GM12873 (cell line): ENCODE data around the gene GLDN.

Experiments used
- TF ChIP-seq, protein P1 (sequence below): IDR thresholded peaks from 2 replicates; pipeline ENCODE4 v1.5.1; 2012; ENCODE audit warnings: low read depth, mild to moderate bottlenecking, moderate library complexity, low read length, control low read depth; ENCODE audit not compliant: insufficient read depth; ENCODE audit errors: missing control alignments

The GLDN gene

DNA sequence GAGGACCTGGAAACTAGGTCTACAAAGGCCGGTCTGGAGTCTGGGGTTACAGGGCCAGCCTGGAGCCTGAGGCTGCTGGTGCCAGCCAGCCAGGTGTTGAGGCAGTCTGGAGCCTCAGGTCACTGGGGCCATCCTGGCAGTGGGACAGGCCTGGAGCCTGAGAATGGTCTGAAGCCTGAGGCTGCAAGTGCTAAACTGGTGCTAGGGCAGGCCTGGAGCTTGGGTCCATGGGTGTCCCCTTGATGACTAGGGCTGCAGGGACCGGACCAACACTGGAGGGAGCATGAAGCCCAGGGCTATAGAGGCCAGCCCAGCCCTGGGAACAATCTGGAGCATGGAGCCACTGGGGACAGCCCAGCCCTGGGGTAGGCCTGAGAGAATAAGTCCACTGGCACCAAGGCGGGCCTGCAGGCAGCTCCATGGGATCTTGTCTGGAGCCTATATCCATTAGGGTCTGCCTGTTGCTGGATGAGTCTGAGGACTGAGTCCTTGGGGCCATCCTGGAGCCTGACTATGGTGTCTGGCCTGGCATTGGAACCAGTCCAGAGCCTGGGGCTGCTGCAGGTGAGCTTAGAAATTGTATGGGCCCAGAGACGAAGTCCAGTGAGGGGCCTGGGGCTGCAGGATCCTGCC lies 101.9 kb downstream of the GLDN start:
- TF ChIP-seq, protein P1, sequence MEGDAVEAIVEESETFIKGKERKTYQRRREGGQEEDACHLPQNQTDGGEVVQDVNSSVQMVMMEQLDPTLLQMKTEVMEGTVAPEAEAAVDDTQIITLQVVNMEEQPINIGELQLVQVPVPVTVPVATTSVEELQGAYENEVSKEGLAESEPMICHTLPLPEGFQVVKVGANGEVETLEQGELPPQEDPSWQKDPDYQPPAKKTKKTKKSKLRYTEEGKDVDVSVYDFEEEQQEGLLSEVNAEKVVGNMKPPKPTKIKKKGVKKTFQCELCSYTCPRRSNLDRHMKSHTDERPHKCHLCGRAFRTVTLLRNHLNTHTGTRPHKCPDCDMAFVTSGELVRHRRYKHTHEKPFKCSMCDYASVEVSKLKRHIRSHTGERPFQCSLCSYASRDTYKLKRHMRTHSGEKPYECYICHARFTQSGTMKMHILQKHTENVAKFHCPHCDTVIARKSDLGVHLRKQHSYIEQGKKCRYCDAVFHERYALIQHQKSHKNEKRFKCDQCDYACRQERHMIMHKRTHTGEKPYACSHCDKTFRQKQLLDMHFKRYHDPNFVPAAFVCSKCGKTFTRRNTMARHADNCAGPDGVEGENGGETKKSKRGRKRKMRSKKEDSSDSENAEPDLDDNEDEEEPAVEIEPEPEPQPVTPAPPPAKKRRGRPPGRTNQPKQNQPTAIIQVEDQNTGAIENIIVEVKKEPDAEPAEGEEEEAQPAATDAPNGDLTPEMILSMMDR: no peak

DNA sequence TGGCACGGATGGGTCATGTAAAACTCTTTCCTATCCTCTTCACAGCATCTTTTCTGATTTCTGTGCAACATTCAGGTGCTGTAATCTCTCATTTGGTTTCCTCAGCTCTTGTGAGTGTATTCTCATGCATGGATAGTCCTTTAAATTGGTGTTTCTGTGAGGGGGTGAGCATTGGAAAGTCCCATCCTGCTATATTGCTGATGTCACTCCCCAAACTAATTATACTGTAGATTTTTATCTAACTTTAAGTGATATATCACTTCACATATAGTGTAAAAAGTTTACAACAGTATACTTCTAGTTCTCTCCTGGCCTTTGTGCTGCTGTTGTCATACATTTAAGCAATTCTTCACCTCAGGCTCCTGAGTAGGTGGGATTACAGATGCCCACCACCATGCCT lies 102.7 kb downstream of the GLDN start:
- TF ChIP-seq, protein P1: no peak

DNA sequence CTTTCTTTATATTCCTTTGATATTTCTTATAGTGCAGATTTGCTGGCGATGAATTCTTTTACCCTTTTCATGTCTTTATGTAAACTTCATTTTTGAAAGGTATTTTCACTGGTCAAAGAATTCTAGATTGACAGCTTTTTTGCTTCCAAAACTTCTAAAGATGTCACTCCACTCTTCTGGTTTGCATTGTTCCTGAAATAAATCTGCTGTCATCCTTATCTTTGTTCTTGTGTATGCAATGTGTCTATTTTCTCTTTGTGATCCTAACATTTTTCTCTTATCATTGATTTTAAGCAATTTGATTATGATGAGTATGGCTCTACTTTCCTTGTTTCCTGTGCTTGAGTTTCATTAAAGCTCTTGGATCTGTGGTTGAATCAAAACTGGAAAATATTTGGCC lies 103.4 kb downstream of the GLDN start:
- TF ChIP-seq, protein P1: no peak

DNA sequence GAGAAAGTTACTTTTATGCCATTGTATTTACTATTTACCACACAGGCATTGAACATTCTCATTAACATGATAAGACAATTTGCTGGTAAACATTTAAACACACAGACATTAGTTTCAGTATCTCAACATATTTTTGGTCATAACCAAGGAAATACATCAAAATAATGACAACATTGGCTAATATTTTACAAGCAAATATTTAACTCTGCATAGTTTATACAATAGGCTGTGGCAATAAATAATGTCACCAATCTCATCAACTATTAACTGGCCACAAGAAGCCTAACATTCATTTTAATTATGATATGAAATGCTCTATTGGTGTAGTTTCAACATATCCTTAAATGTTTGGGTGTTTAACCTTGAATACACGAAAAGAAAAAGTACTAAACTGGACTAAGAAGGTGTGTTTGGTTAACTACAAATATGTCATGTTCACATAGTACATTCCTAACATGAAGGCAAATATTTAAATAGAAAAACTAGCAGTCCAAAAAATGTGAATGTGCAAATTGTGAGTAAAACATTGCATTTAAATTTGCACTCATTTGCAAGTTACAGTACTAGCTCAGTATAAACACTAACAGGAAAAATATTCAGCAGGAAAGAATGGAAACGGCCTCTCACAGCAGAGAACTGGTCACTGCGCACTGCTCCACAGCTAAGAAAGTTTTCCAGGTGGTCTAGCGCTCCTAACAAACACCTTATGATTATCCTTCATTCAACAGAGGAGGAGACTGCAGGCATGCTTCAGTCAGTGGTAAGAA lies 106.6 kb downstream of the GLDN start:
- TF ChIP-seq, protein P1: no peak

DNA sequence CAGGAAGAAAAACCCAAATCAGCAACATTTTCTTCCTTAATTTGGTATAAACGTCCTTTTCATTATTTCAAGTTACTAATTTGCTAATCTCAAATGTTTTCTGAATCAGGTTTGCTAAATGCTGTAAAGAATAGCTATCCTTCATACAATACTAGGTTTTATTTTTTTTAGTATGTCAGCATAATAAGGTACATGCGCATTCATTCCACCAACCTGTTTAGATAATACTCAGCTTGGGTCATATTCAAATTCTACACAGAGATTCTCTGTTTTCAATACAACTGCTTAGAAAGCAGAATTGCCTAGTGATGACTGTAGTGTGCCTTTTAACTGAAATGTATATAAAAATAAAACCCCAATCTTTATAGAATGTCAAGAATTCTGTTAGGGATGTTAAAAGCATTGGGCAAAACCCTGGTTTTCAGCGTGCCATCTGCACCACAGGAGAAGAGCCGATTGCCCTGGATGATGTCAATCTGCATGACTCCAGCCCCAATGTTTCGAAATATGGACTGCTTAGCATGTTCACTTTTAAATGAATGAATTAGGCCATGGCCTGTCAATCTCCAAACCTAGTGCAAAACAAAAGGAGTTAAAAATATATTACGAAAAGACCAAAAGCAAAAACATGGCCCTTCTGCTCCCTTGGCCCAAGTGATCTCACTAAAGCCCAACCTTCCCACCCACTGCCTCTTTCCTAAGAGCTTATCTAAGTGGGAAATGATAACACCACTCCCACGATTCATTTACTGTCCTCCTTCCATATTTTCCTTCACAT lies 107.4 kb downstream of the GLDN start:
- TF ChIP-seq, protein P1: no peak

DNA sequence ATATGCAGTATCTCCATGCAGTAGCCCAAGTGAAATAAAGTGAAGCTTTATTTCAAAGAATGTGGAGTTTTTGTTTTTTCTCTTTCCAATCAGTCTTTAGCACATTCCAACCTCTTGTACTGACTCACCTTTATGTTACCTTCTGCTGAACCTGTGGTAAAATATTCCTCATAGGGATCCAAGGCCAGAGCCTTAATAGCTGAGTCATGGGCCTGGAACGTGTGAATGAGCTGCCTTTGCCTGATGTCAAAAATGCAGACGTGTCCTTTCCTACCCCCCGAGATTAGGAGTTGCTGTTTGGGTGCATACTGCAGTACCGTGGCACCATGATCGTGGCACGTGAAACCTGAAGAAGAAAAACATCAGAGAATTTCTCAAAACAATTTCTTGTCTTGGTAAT lies 108.5 kb downstream of the GLDN start:
- TF ChIP-seq, protein P1: no peak
